HepG2 (cell line): ENCODE measurements around the gene MTX1. TPM values are rescaled to one million over a fixed set of nuclear protein-coding genes. Genes with fewer than 3 reads are reported as not detected.

Experiments used
- AHR ChIP-seq: IDR thresholded peaks from 2 replicates; pipeline ENCODE4 v1.6.1; 2018; ENCODE audit warnings: missing genetic modification reagents, missing compliant biosample characterization
- BRF2 ChIP-seq: sonication (generic); formaldehyde crosslinking; IDR thresholded peaks from 2 replicates; pipeline ENCODE4 v1.8.1; 2022; ENCODE audit warnings: mild to moderate bottlenecking, missing genetic modification reagents
- ELF1 ChIP-seq: sonication (generic); formaldehyde crosslinking; IDR thresholded peaks from 2 replicates; pipeline ENCODE4 v1.4.0; 2020; ENCODE audit warnings: missing genetic modification reagents
- HIC2 ChIP-seq: sonication (generic); formaldehyde crosslinking; IDR thresholded peaks from 2 replicates; pipeline ENCODE4 v1.9.0; 2022; ENCODE audit warnings: low read depth, missing genetic modification reagents
- HIVEP1 ChIP-seq: sonication (generic); formaldehyde crosslinking; IDR thresholded peaks from 2 replicates; pipeline ENCODE4 v1.4.0; 2020; ENCODE audit warnings: mild to moderate bottlenecking, missing genetic modification reagents
- HNRNPK ChIP-seq: fragments of 200-400 bp; formaldehyde crosslinking; IDR thresholded peaks from 2 replicates; pipeline ENCODE4 v1.6.1; 2018; ENCODE audit warnings: low read length, low read depth, moderate library complexity, mild to moderate bottlenecking; ENCODE audit not compliant: poor library complexity, severe bottlenecking
- ISX ChIP-seq: sonication (generic); formaldehyde crosslinking; conservative IDR thresholded peaks from 2 replicates; pipeline ENCODE4 v1.5.0; 2020; ENCODE audit warnings: missing genetic modification reagents
- KLF16 ChIP-seq, 2 experiments: sonication (generic) in 1 of 2; formaldehyde crosslinking in 1 of 2; IDR thresholded peaks; 2 replicates each; pipeline versions ENCODE4 v1.6.1 to v1.8.0; 2016 to 2023; ENCODE audit warnings: missing genetic modification reagents in 2 of 2, missing compliant biosample characterization in 1 of 2
- PCBP1 ChIP-seq: fragments of 200-400 bp; formaldehyde crosslinking; IDR thresholded peaks from 2 replicates; pipeline ENCODE4 v1.6.1; 2017; ENCODE audit warnings: mild to moderate bottlenecking, low read depth, low read length, borderline replicate concordance
- PRPF4 ChIP-seq: fragments of 200-400 bp; formaldehyde crosslinking; IDR thresholded peaks from 2 replicates; pipeline ENCODE4 v1.6.1; 2016; ENCODE audit warnings: low read length, low read depth; ENCODE audit not compliant: poor library complexity, severe bottlenecking
- REL ChIP-seq: sonication (generic); formaldehyde crosslinking; conservative IDR thresholded peaks from 2 replicates; pipeline ENCODE4 v1.8.0; 2022; ENCODE audit warnings: mild to moderate bottlenecking, missing genetic modification reagents, moderate library complexity
- SNAPC5 ChIP-seq: sonication (generic); formaldehyde crosslinking; IDR thresholded peaks from 2 replicates; pipeline ENCODE4 v1.8.1; 2023; ENCODE audit warnings: mild to moderate bottlenecking, missing genetic modification reagents, borderline replicate concordance
- SPEN ChIP-seq: sonication (generic); formaldehyde crosslinking; IDR thresholded peaks from 2 replicates; pipeline ENCODE4 v1.5.1; 2020; ENCODE audit warnings: low read depth, mild to moderate bottlenecking, missing genetic modification reagents
- TARDBP ChIP-seq: sonication (generic); formaldehyde crosslinking; IDR thresholded peaks from 2 replicates; pipeline ENCODE4 v1.8.0; 2022; ENCODE audit warnings: mild to moderate bottlenecking, missing genetic modification reagents
- ZBTB21 ChIP-seq: sonication (generic); formaldehyde crosslinking; IDR thresholded peaks from 2 replicates; pipeline ENCODE4 v1.4.0; 2020; ENCODE audit warnings: missing genetic modification reagents
- ZNF562 ChIP-seq: sonication (generic); formaldehyde crosslinking; IDR thresholded peaks from 2 replicates; pipeline ENCODE4 v1.8.0; 2022; ENCODE audit warnings: missing genetic modification reagents, borderline replicate concordance
- ZNF841 ChIP-seq: sonication (generic); formaldehyde crosslinking; IDR thresholded peaks from 2 replicates; pipeline ENCODE4 v1.8.1; 2023; ENCODE audit warnings: missing genetic modification reagents, borderline replicate concordance
- ZSCAN25 ChIP-seq: sonication (generic); formaldehyde crosslinking; IDR thresholded peaks from 2 replicates; pipeline ENCODE4 v1.8.0; 2022; ENCODE audit warnings: mild to moderate bottlenecking, missing genetic modification reagents
- polyA plus RNA-seq, 8 experiments: library from polyadenylated mRNA; depleted of rRNA in 3 of 8; stranded (reverse) in 7 of 8; unstranded in 1 of 8; fragments of >200 nt; fragmentation: Illumina TruSeq in 4 of 8; extraction: Trizol in 4 of 8; gene quantifications; 2 replicates each; pipeline versions ENCODE4 v1.2.1 to v1.2.3, GENCODE V29; 2011 to 2016; ENCODE audit warnings: low read depth in 4 of 8, missing spikeins in 1 of 8, mixed read lengths in 1 of 8; ENCODE audit not compliant: insufficient read depth in 1 of 8
- total RNA-seq, 5 experiments: library from RNA; depleted of rRNA; stranded (reverse); fragments of >200 nt; fragmentation: Illumina TruSeq; extraction: Trizol; gene quantifications; 2 replicates each; pipeline ENCODE4 v1.2.3, GENCODE V29; 2016; ENCODE audit warnings: low read depth in 1 of 5
- TF ChIP-seq, protein P1 (sequence below): sonication (generic); formaldehyde crosslinking; IDR thresholded peaks from 2 replicates; pipeline ENCODE4 v1.8.0; 2022; ENCODE audit warnings: mild to moderate bottlenecking, missing genetic modification reagents, moderate library complexity
- TF ChIP-seq, protein P2 (sequence below): sonication (generic); formaldehyde crosslinking; IDR thresholded peaks from 2 replicates; pipeline ENCODE4 v1.8.0; 2022; ENCODE audit warnings: mild to moderate bottlenecking, missing genetic modification reagents; ENCODE audit not compliant: insufficient replicate concordance
- TF ChIP-seq, protein P3 (sequence below): sonication (generic); formaldehyde crosslinking; IDR thresholded peaks from 2 replicates; pipeline ENCODE4 v1.4.0; 2020; ENCODE audit warnings: missing genetic modification reagents

Gene MTX1
- total and polyA plus RNA-seq, 2 of the 13 experiments (the other 11 are each of a cell fraction or from before 2014, with no cell fraction given), result 64.5 to 72.6 TPM

DNA sequence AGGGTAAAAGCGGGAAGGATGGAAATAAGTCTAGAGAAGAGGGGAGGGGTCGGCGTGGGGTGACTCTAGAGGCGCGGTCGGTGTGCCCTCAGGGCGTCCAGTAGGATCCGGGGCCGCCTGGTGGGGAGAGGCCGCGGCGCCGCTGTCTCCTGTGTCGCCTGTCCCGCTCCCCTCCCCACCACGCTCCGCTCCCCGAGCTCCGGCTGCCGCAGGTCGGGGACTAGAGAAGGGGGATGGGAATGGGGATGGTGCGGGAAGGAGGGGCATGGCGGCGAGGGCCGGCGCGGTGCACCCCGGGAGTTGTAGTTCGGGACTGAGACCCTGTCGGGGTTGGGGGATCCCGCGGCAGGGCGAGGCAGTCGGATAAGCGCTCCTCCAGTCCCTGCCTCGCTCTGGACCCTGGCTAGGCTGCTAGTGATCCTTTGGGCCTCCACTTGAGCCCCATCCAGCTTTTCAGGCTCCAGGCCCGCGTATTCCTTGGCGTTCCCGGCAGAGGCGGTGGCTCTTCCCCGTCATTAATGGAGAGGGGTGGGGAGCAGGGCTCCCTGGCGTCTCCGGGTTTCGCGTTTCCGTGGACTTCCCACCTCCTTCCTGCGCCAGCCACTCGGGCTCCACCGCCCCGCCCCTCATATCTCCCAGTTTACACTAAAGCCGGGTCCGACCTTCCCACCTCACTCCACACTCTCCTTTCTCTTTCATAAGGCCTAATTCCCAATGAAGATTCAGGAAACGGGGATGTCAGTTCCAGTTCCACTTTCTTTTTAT, 46.9 kb downstream of the MTX1 start, which contains the start of gene ENTREP3 (continued):
- TF ChIP-seq ZNF841 (CRISPR knock-in tag), result no peak
- TF ChIP-seq ISX, result no peak
- TF ChIP-seq HIC2 (CRISPR knock-in tag), result no peak
- peak; percentile 96 for TF ChIP-seq PCBP1
- no peak for TF ChIP-seq HIVEP1 (CRISPR knock-in tag)
- TF ChIP-seq TARDBP (CRISPR knock-in tag), result peak; percentile 61; the same call in 1 of the 2 replicates
- TF ChIP-seq ZBTB21, result no peak
- TF ChIP-seq, protein P1, sequence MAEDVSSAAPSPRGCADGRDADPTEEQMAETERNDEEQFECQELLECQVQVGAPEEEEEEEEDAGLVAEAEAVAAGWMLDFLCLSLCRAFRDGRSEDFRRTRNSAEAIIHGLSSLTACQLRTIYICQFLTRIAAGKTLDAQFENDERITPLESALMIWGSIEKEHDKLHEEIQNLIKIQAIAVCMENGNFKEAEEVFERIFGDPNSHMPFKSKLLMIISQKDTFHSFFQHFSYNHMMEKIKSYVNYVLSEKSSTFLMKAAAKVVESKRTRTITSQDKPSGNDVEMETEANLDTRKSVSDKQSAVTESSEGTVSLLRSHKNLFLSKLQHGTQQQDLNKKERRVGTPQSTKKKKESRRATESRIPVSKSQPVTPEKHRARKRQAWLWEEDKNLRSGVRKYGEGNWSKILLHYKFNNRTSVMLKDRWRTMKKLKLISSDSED, result no peak
- TF ChIP-seq KLF16 (CRISPR knock-in tag; IDR thresholded peaks at IDR 0.05), result peak in 1 of 2 experiments; percentile 89; a peak in 2 of 4 replicates
- no peak for TF ChIP-seq PRPF4
- TF ChIP-seq REL (CRISPR knock-in tag), result no peak
- TF ChIP-seq BRF2, result no peak
- TF ChIP-seq, protein P2, sequence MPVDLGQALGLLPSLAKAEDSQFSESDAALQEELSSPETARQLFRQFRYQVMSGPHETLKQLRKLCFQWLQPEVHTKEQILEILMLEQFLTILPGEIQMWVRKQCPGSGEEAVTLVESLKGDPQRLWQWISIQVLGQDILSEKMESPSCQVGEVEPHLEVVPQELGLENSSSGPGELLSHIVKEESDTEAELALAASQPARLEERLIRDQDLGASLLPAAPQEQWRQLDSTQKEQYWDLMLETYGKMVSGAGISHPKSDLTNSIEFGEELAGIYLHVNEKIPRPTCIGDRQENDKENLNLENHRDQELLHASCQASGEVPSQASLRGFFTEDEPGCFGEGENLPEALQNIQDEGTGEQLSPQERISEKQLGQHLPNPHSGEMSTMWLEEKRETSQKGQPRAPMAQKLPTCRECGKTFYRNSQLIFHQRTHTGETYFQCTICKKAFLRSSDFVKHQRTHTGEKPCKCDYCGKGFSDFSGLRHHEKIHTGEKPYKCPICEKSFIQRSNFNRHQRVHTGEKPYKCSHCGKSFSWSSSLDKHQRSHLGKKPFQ (CRISPR knock-in tag), result no peak
- TF ChIP-seq, protein P3, sequence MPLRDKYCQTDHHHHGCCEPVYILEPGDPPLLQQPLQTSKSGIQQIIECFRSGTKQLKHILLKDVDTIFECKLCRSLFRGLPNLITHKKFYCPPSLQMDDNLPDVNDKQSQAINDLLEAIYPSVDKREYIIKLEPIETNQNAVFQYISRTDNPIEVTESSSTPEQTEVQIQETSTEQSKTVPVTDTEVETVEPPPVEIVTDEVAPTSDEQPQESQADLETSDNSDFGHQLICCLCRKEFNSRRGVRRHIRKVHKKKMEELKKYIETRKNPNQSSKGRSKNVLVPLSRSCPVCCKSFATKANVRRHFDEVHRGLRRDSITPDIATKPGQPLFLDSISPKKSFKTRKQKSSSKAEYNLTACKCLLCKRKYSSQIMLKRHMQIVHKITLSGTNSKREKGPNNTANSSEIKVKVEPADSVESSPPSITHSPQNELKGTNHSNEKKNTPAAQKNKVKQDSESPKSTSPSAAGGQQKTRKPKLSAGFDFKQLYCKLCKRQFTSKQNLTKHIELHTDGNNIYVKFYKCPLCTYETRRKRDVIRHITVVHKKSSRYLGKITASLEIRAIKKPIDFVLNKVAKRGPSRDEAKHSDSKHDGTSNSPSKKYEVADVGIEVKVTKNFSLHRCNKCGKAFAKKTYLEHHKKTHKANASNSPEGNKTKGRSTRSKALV (CRISPR knock-in tag), result 0 out of 2 replicates have a peak, but pooled peaks have one; percentile 34
- TF ChIP-seq HNRNPK, result peak; percentile 98
- TF ChIP-seq ZNF562, result no peak
- TF ChIP-seq SNAPC5 (CRISPR knock-in tag), result no peak
- TF ChIP-seq SPEN, result peak; percentile 56; the same call in 1 of the 2 replicates
- TF ChIP-seq ELF1, result peak; percentile 69; the same call in 1 of the 2 replicates
- peak; percentile 69; the same call in 1 of the 2 replicates for TF ChIP-seq ZSCAN25 (CRISPR knock-in tag)
- 0 out of 2 replicates have a peak, but pooled peaks have one; percentile 60 for TF ChIP-seq AHR
